Breast epithelium (tissue), 4 donors: ENCODE results near the gene AGAP1. TPM values are rescaled to one million over a fixed set of nuclear protein-coding genes. Genes with fewer than 3 reads are reported as not detected.

Experiments
- DNase-seq, 2 donors: peaks; one replicate each; pipeline ENCODE4 v3.0.0-alpha.2; 2019; ENCODE audit warnings: low spot score in 2 of 2
- H3K27ac ChIP-seq, 2 donors: fragments of 200-600 bp; sonication (generic) in 1 of 2; one replicate each; pipeline ENCODE4 v1.5.1; 2016 to 2019; ENCODE audit warnings: mild to moderate bottlenecking in 1 of 2
- H3K27me3 ChIP-seq, 2 donors: fragments of 200-600 bp; sonication (generic) in 1 of 2; one replicate each; pipeline versions ENCODE4 v1.5.1 to v1.6.0; 2017 to 2019; ENCODE audit warnings: control low read depth in 1 of 2, mild to moderate bottlenecking in 1 of 2
- H3K36me3 ChIP-seq: fragments of 200-600 bp; one replicate; pipeline ENCODE4 v1.5.1; 2019
- H3K4me1 ChIP-seq, 2 donors: fragments of 200-600 bp; sonication (generic); one replicate each; pipeline ENCODE4 v1.5.1; 2016 to 2019; ENCODE audit warnings: control low read depth in 1 of 2
- H3K4me3 ChIP-seq, 3 donors: fragments of 200-600 bp; sonication (generic); 1 replicate in 2 of 3; 2 replicates in 1 of 3; pipeline ENCODE4 v1.5.1; 2016 to 2019; ENCODE audit warnings: mild to moderate bottlenecking in 3 of 3, moderate library complexity in 2 of 3
- H3K9me3 ChIP-seq, 2 donors: fragments of 200-600 bp; sonication (generic) in 1 of 2; one replicate each; pipeline ENCODE4 v1.5.1; 2016 to 2019; ENCODE audit warnings: control low read depth in 1 of 2
- POLR2A ChIP-seq: fragments of 450-650 bp; IDR thresholded peaks from one replicate; pipeline ENCODE4 v1.6.1; 2016; ENCODE audit warnings: antibody characterized with exemption, mild to moderate bottlenecking, moderate library complexity
- POLR2AphosphoS5 ChIP-seq, 3 donors: sonication (generic); formaldehyde crosslinking; IDR thresholded peaks; one replicate each; pipeline ENCODE4 v1.6.1; 2017; ENCODE audit warnings: antibody characterized with exemption in 3 of 3
- intact Hi-C: fragments of 100-400 bp; cut with DNase I; formaldehyde crosslinking; loops from one replicate; pipeline ENCODE4 v1.15.1; 2023; ENCODE audit warnings: low total_unique reads
- total RNA-seq, 3 donors: library from RNA; depleted of rRNA; stranded (reverse); fragments of >200 nt; gene quantifications; one replicate each; pipeline ENCODE4 v1.1.0, GENCODE V29; 2016
- TF ChIP-seq, protein P1 (sequence below), 3 donors: fragments of 450-650 bp; IDR thresholded peaks; one replicate each; pipeline ENCODE4 v1.5.1; 2016 to 2017; ENCODE audit warnings: antibody characterized with exemption in 3 of 3, mild to moderate bottlenecking in 3 of 3, moderate library complexity in 3 of 3

Gene AGAP1
- total RNA-seq, 3 donors from 2014 or later, result 19.7 to 27.1 (median 25.9) TPM

DNA sequence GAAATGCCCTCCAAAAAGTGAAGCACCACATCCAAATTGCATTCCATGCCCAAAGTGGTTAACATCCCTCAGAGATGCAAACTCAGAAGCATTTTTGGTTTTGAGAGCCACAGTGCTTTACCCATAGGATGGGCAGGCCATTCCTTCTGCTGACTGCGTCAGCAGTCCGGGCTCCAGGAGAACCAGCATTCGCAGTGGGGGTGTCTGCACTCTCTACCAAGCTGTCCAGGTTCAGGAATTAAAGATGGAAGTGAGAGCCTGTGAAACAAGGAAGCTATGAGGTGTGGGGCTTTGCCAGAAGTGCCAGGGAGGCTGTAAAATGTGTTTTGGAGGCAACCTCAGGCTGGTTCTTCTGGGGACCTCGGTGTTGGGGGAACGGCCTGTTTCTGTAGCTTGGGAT, 205.7 kb downstream of the AGAP1 start:
- H3K27me3 ChIP-seq, result no peaks in the 10 kb centered on the region
- intact Hi-C loops, result no loop called here
- H3K27ac ChIP-seq, result no peak overlapping the region
- H3K9me3 ChIP-seq, result no peaks in the 10 kb centered on the region
- no peak for DNase-seq
- TF ChIP-seq POLR2A (no peak), POLR2AphosphoS5 (IDR thresholded peaks at IDR 0.05) (no peak)
- TF ChIP-seq, protein P1, sequence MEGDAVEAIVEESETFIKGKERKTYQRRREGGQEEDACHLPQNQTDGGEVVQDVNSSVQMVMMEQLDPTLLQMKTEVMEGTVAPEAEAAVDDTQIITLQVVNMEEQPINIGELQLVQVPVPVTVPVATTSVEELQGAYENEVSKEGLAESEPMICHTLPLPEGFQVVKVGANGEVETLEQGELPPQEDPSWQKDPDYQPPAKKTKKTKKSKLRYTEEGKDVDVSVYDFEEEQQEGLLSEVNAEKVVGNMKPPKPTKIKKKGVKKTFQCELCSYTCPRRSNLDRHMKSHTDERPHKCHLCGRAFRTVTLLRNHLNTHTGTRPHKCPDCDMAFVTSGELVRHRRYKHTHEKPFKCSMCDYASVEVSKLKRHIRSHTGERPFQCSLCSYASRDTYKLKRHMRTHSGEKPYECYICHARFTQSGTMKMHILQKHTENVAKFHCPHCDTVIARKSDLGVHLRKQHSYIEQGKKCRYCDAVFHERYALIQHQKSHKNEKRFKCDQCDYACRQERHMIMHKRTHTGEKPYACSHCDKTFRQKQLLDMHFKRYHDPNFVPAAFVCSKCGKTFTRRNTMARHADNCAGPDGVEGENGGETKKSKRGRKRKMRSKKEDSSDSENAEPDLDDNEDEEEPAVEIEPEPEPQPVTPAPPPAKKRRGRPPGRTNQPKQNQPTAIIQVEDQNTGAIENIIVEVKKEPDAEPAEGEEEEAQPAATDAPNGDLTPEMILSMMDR (IDR thresholded peaks at IDR 0.05), result no peak
- H3K4me1 ChIP-seq, result no peaks in the 10 kb centered on the region
- no peaks in the 10 kb centered on the region for H3K36me3 ChIP-seq
- no peak overlapping the region for H3K4me3 ChIP-seq

DNA sequence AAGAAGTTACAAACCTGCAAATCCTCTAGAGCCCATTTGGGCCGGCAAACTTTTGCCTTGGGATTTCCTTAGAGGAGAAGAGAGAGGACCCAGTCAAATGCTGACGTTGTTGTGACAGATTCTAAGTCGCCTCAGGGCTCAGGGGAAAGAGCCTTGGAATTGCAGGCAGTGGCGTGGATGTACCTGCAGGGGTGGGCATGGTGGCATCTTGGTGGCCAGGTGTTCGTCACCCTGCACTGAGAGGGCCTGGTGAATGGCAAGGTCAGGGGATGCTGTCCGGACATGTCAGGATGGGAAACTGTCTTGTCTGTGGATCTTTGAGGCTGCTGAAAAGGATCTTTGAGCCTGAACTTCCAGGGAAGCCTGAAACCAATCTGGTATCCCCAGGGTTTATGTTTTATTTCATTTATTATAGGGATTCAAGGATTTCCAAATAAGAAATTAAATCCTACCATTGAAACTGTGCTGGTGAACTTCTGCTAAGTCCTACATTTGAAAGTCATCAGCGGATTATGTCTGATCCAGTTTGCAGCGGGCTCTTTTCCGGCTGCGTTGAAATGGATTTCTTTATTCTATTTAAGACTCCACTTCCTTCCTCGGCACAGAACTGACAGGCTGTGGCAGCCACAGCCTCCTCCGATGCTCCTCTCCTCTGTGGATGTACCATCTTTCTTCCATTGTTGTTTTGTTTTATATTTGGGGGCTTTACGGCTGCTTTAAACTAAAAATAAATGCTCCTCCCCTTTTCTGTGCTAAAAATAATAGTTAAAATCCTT, 207.6 kb downstream of the AGAP1 start:
- H3K4me1 ChIP-seq, result no peaks in the 10 kb centered on the region
- no peak for TF ChIP-seq POLR2A
- no peaks in the 10 kb centered on the region for H3K9me3 ChIP-seq
- H3K36me3 ChIP-seq, result no peaks in the 10 kb centered on the region
- H3K27me3 ChIP-seq, result no peaks in the 10 kb centered on the region
- no peak overlapping the region for H3K4me3 ChIP-seq
- no peak overlapping the region for H3K27ac ChIP-seq
- no peak for DNase-seq
- intact Hi-C loops, result no loop called here

DNA sequence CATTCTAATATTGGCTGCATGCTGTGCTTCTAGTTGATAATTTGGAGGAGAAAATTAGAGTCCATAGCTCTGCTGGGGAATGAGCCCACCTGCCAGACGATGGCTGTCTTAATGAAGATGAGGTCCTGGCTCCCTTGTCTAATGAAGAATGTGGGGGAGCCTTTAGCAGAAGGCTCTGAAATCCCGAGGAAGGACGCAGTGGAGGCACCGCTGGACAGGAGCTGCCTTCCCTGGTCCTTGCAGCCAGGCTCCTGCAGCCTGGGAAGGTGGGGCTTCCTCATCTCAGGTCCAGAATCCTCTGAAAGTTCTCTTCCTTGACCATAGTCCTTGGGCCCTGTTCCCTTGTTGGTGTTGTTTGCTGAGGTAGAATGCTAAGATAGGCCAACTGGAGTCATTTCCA, 208.3 kb downstream of the AGAP1 start:
- no peak for DNase-seq
- H3K27ac ChIP-seq, result no peak overlapping the region
- H3K9me3 ChIP-seq, result no peaks in the 10 kb centered on the region
- H3K4me3 ChIP-seq, result no peak overlapping the region
- no peaks in the 10 kb centered on the region for H3K4me1 ChIP-seq
- H3K27me3 ChIP-seq, result no peaks in the 10 kb centered on the region
- no peak for TF ChIP-seq POLR2A
- TF ChIP-seq POLR2AphosphoS5 (IDR thresholded peaks at IDR 0.05), result no peak
- TF ChIP-seq, protein P1 (IDR thresholded peaks at IDR 0.05), result no peak
- no peaks in the 10 kb centered on the region for H3K36me3 ChIP-seq
- intact Hi-C loops, result no loop called here

DNA sequence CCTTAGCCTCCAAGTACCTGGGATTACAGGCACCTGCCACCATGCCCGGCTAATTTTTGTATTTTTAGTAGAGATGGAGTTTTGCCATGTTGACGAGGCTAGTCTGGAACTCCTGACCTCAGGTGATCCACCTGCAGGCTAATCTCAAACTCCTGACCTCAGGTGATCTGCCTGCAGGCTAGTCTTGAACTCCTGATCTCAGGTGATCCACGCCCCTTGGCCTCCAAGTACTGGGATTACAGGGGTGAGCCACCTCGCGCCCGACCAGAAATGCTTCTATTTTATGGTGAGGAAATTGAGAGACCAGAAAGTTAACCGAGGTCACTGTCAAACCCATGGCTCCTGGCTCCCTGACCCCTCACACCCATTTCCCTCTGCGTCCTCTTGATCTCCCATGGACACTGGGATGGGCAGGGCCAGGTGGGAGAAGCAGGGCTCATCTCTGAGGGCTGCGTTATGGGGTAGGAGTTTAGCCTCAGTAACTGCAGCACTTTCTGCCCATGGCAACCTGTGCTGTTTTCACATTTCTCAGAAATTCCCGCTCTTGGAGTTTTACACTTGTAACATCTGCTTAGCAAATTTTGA, 210.0 kb downstream of the AGAP1 start:
- Histone ChIP-seq H3K4me3 (no peak overlapping the region), H3K27ac (peak overlapping the region in 1 of 2 donors; percentile 58), H3K9me3 (no peaks in the 10 kb centered on the region), H3K27me3 (no peaks in the 10 kb centered on the region), H3K36me3 (no peaks in the 10 kb centered on the region), H3K4me1 (no peaks in the 10 kb centered on the region)
- no peak for TF ChIP-seq POLR2A
- intact Hi-C loops, result no loop called here
- DNase-seq, result no peak

DNA sequence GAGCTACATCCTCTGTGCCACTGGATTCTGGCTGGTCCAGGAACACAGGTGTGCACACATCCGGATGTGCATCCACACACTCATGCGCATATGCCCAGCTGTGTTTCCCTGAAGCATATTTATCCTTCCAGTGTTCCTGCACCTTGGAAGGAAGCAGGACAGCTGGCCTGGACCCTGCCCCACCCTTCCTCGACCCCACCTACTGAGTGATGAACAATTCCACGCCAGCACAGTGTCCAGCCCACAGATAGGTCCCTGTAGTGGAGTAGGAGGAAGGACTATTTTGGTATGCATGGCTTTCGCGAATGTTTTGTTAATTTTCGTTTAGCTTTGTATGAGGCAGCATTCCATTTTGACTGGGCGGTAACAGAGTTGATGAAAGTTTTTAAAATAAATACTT, 211.5 kb downstream of the AGAP1 start:
- Histone ChIP-seq H3K27ac (no peak overlapping the region), H3K4me1 (no peaks in the 10 kb centered on the region), H3K9me3 (no peaks in the 10 kb centered on the region), H3K27me3 (no peaks in the 10 kb centered on the region), H3K4me3 (no peak overlapping the region), H3K36me3 (no peaks in the 10 kb centered on the region)
- intact Hi-C loops, result no loop called here
- no peak for TF ChIP-seq POLR2AphosphoS5 (IDR thresholded peaks at IDR 0.05)
- TF ChIP-seq, protein P1 (IDR thresholded peaks at IDR 0.05), result no peak
- no peak for TF ChIP-seq POLR2A
- DNase-seq, result no peak

DNA sequence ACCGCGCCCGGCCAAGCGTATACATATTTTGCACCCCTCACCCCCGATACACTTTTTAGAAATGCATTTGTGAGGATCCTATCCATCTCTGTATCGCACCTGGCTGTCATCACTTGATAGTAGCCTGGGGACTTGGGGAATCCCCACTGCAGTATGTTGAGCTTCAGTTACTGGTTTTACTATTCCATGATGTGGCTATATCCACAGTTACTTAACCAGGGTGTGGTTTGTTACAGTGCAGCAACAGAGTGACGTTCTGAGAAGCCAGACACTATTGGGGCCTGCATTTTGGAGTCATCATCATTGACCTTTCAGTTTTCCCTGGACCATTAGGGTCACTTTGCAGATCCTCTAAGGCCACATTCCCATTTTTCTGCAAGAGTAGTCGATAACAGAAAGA, 212.7 kb downstream of the AGAP1 start:
- H3K9me3 ChIP-seq, result no peaks in the 10 kb centered on the region
- no peak overlapping the region for H3K27ac ChIP-seq
- no peaks in the 10 kb centered on the region for H3K36me3 ChIP-seq
- TF ChIP-seq, protein P1 (IDR thresholded peaks at IDR 0.05), result no peak
- TF ChIP-seq POLR2AphosphoS5 (IDR thresholded peaks at IDR 0.05), result no peak
- no peak for TF ChIP-seq POLR2A
- DNase-seq, result no peak
- H3K27me3 ChIP-seq, result no peaks in the 10 kb centered on the region
- intact Hi-C loops, result no loop called here
- no peaks in the 10 kb centered on the region for H3K4me1 ChIP-seq
- H3K4me3 ChIP-seq, result no peak overlapping the region
